HepG2 (cell line): ENCODE data around the gene DUS2. TPM values are rescaled to one million over a fixed set of nuclear protein-coding genes. Genes with fewer than 3 reads are reported as not detected.
"Not testable (repeated sequence)": the region's sequence is repeated elsewhere in the genome, so short reads cannot be mapped to it uniquely, and the experiment has no call there.

Source experiments
- FOXK1 ChIP-seq: sonication (generic); formaldehyde crosslinking; IDR thresholded peaks from 2 replicates; pipeline ENCODE4 v1.4.0; 2020; ENCODE audit warnings: low read depth, missing genetic modification reagents, borderline replicate concordance
- GATAD1 ChIP-seq: IDR thresholded peaks from 2 replicates; pipeline ENCODE4 v1.6.1; 2016; ENCODE audit warnings: missing genetic modification reagents, missing compliant biosample characterization
- HIVEP1 ChIP-seq: sonication (generic); formaldehyde crosslinking; IDR thresholded peaks from 2 replicates; pipeline ENCODE4 v1.4.0; 2020; ENCODE audit warnings: mild to moderate bottlenecking, missing genetic modification reagents
- MIER3 ChIP-seq: IDR thresholded peaks from 2 replicates; pipeline ENCODE4 v1.6.1; 2016; ENCODE audit warnings: missing compliant biosample characterization, borderline replicate concordance
- NR0B2 ChIP-seq: sonication (generic); formaldehyde crosslinking; IDR thresholded peaks from 2 replicates; pipeline ENCODE4 v1.4.0; 2020; ENCODE audit warnings: mild to moderate bottlenecking, missing genetic modification reagents
- POLR2AphosphoS5 ChIP-seq: IDR thresholded peaks from 2 replicates; pipeline ENCODE4 v1.6.1; 2012; ENCODE audit warnings: low read depth, low read length
- SAP130 ChIP-seq: IDR thresholded peaks from 2 replicates; pipeline ENCODE4 v1.6.1; 2016; ENCODE audit warnings: low read depth
- SKI ChIP-seq: fragments of 450-650 bp; IDR thresholded peaks from one replicate; pipeline ENCODE4 v1.6.1; 2018; ENCODE audit warnings: mild to moderate bottlenecking; ENCODE audit not compliant: partially characterized antibody
- SP1 ChIP-seq, 2 experiments: fragments of 450-650 bp in 1 of 2; sonication (generic) in 1 of 2; formaldehyde crosslinking in 1 of 2; IDR thresholded peaks; 2 replicates each; pipeline versions ENCODE4 v1.4.0 to v1.6.1; 2016 to 2020; ENCODE audit warnings: missing genetic modification reagents in 1 of 2
- SP2 ChIP-seq: sonication (generic); formaldehyde crosslinking; IDR thresholded peaks from 2 replicates; pipeline ENCODE4 v1.5.1; 2020; ENCODE audit warnings: mild to moderate bottlenecking, missing genetic modification reagents
- TP53 ChIP-seq: sonication (generic); formaldehyde crosslinking; conservative IDR thresholded peaks from 2 replicates; pipeline ENCODE4 v1.4.0; 2020; ENCODE audit warnings: missing genetic modification reagents
- ZBTB26 ChIP-seq: IDR thresholded peaks from 2 replicates; pipeline ENCODE4 v1.6.1; 2016; ENCODE audit warnings: missing compliant biosample characterization, missing genetic modification reagents, borderline replicate concordance
- ZC3H13 ChIP-seq: sonication (generic); formaldehyde crosslinking; IDR thresholded peaks from 2 replicates; pipeline ENCODE4 v1.8.1; 2023; ENCODE audit warnings: mild to moderate bottlenecking, missing genetic modification reagents, moderate library complexity
- polyA plus RNA-seq, 8 experiments: library from polyadenylated mRNA; depleted of rRNA in 3 of 8; stranded (reverse) in 7 of 8; unstranded in 1 of 8; fragments of >200 nt; fragmentation: Illumina TruSeq in 4 of 8; extraction: Trizol in 4 of 8; gene quantifications; 2 replicates each; pipeline versions ENCODE4 v1.2.1 to v1.2.3, GENCODE V29; 2011 to 2016; ENCODE audit warnings: low read depth in 4 of 8, missing spikeins in 1 of 8, mixed read lengths in 1 of 8; ENCODE audit not compliant: insufficient read depth in 1 of 8
- total RNA-seq, 5 experiments: library from RNA; depleted of rRNA; stranded (reverse); fragments of >200 nt; fragmentation: Illumina TruSeq; extraction: Trizol; gene quantifications; 2 replicates each; pipeline ENCODE4 v1.2.3, GENCODE V29; 2016; ENCODE audit warnings: low read depth in 1 of 5
- TF ChIP-seq, protein P1 (sequence below): sonication (generic); formaldehyde crosslinking; IDR thresholded peaks from 2 replicates; pipeline ENCODE4 v1.4.0; 2020; ENCODE audit warnings: missing genetic modification reagents
- TF ChIP-seq, protein P2 (sequence below): sonication (generic); formaldehyde crosslinking; IDR thresholded peaks from 2 replicates; pipeline ENCODE4 v1.4.0; 2020; ENCODE audit warnings: missing genetic modification reagents

DUS2 gene
- total and polyA plus RNA-seq, 2 of the 13 experiments (the other 11 are each of a cell fraction or from before 2014, with no cell fraction given), result 17.8 to 25.1 TPM

DNA sequence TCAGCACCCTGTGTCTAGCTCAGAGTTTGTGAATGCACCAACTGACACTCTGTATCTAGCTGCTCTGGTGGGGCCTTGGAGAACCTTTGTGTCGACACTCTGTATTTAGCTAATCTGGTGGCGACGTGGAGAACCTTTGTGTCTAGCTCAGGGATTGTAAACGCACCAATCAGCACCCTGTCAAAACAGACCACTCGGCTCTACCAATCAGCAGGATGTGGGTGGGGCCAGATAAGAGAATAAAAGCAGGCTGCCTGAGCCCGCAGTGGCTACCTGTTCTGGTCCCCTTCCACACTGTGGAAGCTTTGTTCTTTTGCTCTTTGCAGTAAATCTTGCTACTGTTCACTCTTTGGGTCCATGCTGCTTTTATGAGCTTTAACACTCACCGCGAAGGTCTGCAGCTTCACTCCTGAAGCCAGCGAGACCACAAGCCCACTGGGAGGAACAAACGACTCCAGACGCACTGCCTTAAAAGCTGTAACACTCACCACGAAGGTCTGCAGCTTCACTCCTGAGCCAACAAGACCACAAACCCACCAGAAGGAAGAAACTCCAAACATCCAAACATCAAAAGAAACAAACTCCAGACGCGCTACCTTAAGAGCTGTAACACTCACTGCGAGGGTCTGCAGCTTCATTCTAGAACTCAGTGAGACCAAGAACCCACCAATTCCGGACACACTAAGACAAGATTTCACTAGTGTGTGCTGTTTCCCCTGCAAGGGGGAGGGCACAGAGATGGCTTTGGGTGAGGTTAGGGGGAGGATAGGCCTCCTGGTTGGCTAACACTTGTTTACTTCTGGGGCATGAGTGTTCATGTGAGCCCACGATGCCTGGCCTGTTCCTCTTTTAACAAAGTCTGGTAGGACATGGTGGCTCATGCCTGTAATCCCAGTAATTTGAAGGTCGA lies 24.1 kb upstream of the DUS2 start, which contains the start of gene DPEP2 (continued):
- TF ChIP-seq, protein P1, sequence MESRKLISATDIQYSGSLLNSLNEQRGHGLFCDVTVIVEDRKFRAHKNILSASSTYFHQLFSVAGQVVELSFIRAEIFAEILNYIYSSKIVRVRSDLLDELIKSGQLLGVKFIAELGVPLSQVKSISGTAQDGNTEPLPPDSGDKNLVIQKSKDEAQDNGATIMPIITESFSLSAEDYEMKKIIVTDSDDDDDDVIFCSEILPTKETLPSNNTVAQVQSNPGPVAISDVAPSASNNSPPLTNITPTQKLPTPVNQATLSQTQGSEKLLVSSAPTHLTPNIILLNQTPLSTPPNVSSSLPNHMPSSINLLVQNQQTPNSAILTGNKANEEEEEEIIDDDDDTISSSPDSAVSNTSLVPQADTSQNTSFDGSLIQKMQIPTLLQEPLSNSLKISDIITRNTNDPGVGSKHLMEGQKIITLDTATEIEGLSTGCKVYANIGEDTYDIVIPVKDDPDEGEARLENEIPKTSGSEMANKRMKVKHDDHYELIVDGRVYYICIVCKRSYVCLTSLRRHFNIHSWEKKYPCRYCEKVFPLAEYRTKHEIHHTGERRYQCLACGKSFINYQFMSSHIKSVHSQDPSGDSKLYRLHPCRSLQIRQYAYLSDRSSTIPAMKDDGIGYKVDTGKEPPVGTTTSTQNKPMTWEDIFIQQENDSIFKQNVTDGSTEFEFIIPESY, result 0 out of 2 replicates have a peak, but pooled peaks have one; percentile 45
- TF ChIP-seq TP53 (CRISPR knock-in tag) (0 out of 2 replicates have a peak, but pooled peaks have one; percentile 52), ZC3H13 (0 out of 2 replicates have a peak, but pooled peaks have one; percentile 16), SKI (peak; percentile 54), MIER3 (CRISPR knock-in tag) (peak; percentile 43; the same call in 1 of the 2 replicates), GATAD1 (CRISPR knock-in tag) (peak; percentile 9; the same call in 1 of the 2 replicates), NR0B2 (CRISPR knock-in tag) (0 out of 2 replicates have a peak, but pooled peaks have one; percentile 33), SP1 (CRISPR knock-in tag; IDR thresholded peaks at IDR 0.05) (peak; percentile 36; the same call in 1 of the 2 replicates), SP2 (CRISPR knock-in tag) (0 out of 2 replicates have a peak, but pooled peaks have one; percentile 11), FOXK1 (CRISPR knock-in tag) (peak; percentile 64), SAP130 (CRISPR knock-in tag) (peak; percentile 53), HIVEP1 (peak; percentile 10; the same call in 1 of the 2 replicates), ZBTB26 (peak; percentile 34; the same call in 1 of the 2 replicates), POLR2AphosphoS5 (peak; percentile 72)
- TF ChIP-seq, protein P2, sequence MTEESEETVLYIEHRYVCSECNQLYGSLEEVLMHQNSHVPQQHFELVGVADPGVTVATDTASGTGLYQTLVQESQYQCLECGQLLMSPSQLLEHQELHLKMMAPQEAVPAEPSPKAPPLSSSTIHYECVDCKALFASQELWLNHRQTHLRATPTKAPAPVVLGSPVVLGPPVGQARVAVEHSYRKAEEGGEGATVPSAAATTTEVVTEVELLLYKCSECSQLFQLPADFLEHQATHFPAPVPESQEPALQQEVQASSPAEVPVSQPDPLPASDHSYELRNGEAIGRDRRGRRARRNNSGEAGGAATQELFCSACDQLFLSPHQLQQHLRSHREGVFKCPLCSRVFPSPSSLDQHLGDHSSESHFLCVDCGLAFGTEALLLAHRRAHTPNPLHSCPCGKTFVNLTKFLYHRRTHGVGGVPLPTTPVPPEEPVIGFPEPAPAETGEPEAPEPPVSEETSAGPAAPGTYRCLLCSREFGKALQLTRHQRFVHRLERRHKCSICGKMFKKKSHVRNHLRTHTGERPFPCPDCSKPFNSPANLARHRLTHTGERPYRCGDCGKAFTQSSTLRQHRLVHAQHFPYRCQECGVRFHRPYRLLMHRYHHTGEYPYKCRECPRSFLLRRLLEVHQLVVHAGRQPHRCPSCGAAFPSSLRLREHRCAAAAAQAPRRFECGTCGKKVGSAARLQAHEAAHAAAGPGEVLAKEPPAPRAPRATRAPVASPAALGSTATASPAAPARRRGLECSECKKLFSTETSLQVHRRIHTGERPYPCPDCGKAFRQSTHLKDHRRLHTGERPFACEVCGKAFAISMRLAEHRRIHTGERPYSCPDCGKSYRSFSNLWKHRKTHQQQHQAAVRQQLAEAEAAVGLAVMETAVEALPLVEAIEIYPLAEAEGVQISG (CRISPR knock-in tag), result peak; percentile 42; the same call in 1 of the 2 replicates
- TF ChIP-seq SP1 (IDR thresholded peaks at IDR 0.05), result not testable (repeated sequence)
